Esophagus squamous epithelium (tissue), 5 donors: Measurements from ENCODE around the gene TMEM91. TPM values are rescaled to one million over a fixed set of nuclear protein-coding genes. Genes with fewer than 3 reads are reported as not detected.

Source experiments
- DNase-seq: peaks from one replicate; lab custom pipeline; 2025; lab: John Stamatoyannopoulos, UW
- H3K27ac ChIP-seq, 4 donors: fragments of 200-600 bp; sonication (generic); one replicate each; pipeline ENCODE4 v1.5.1; 2016 to 2019; ENCODE audit warnings: mild to moderate bottlenecking in 1 of 4
- H3K27me3 ChIP-seq, 4 donors: fragments of 200-600 bp; sonication (generic); 1 replicate in 3 of 4; 2 replicates in 1 of 4; pipeline versions ENCODE4 v1.5.1 to v1.6.0; 2017 to 2021; ENCODE audit warnings: antibody characterized with exemption in 1 of 4
- H3K36me3 ChIP-seq, 3 donors: fragments of 200-600 bp; sonication (generic); one replicate each; pipeline ENCODE4 v1.5.1; 2016 to 2019
- H3K4me1 ChIP-seq, 3 donors: fragments of 200-600 bp; sonication (generic); one replicate each; pipeline ENCODE4 v1.5.1; 2017 to 2019
- H3K4me3 ChIP-seq, 4 donors: fragments of 200-600 bp; sonication (generic); 1 replicate in 3 of 4; 2 replicates in 1 of 4; pipeline ENCODE4 v1.5.1; 2016 to 2019; ENCODE audit warnings: mild to moderate bottlenecking in 2 of 4, moderate library complexity in 1 of 4
- H3K9me3 ChIP-seq, 3 donors: fragments of 200-600 bp; sonication (generic); one replicate each; pipeline ENCODE4 v1.5.1; 2016 to 2019
- POLR2A ChIP-seq, 4 donors: fragments of 450-650 bp; IDR thresholded peaks; one replicate each; pipeline ENCODE4 v1.6.1; 2017; ENCODE audit warnings: antibody characterized with exemption in 4 of 4, mild to moderate bottlenecking in 4 of 4, moderate library complexity in 3 of 4
- WGBS, 2 donors: methylation state at CpG; one replicate each; pipeline ENCODE4 v1.1.5; 2018; 5-methylcytosine and 5-hydroxymethylcytosine counted together
- intact Hi-C: fragments of 100-400 bp; cut with DNase I; formaldehyde crosslinking; loops from one replicate; pipeline ENCODE4 v1.15.0; 2022
- total RNA-seq, 4 donors: library from RNA; depleted of rRNA; stranded (reverse); fragments of >200 nt; gene quantifications; one replicate each; pipeline ENCODE4 v1.1.0, GENCODE V29; 2016
- TF ChIP-seq, protein P1 (sequence below), 6 experiments: fragments of 450-650 bp in 4 of 6; fragments of 200-600 bp in 2 of 6; sonication (generic) in 2 of 6; IDR thresholded peaks; one replicate each; pipeline ENCODE4 v1.5.1; 2016 to 2019; ENCODE audit warnings: antibody characterized with exemption in 6 of 6, mild to moderate bottlenecking in 4 of 6, moderate library complexity in 4 of 6
- donor health status: DM: yes; HTN: yes; CAD: no.

TMEM91 gene
- total RNA-seq, 4 donors from 2014 or later, result 6.2 to 15.8 (median 9.3) TPM

DNA sequence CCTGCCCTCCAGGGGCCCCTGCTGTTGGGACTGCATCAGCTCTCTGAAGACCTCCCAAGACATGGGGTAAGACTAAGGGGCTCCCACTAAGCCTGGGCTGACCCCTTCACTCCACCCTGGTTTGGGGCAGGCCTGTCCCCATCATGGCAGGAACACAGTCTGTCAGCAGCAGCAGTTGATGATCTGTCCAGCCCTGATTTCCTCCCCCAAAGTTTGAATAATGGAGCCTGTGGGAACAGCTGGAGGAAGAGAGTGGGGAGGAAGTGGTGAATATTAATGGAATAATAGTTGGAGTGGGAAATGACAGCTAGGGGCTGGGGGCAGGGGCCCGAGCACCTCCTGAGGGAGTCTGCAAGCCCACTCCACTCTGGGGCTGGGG, 52.1 kb downstream of the TMEM91 start:
- intact Hi-C loops, result no loop called here
- no peaks in the 10 kb centered on the region for H3K9me3 ChIP-seq
- TF ChIP-seq, protein P1, sequence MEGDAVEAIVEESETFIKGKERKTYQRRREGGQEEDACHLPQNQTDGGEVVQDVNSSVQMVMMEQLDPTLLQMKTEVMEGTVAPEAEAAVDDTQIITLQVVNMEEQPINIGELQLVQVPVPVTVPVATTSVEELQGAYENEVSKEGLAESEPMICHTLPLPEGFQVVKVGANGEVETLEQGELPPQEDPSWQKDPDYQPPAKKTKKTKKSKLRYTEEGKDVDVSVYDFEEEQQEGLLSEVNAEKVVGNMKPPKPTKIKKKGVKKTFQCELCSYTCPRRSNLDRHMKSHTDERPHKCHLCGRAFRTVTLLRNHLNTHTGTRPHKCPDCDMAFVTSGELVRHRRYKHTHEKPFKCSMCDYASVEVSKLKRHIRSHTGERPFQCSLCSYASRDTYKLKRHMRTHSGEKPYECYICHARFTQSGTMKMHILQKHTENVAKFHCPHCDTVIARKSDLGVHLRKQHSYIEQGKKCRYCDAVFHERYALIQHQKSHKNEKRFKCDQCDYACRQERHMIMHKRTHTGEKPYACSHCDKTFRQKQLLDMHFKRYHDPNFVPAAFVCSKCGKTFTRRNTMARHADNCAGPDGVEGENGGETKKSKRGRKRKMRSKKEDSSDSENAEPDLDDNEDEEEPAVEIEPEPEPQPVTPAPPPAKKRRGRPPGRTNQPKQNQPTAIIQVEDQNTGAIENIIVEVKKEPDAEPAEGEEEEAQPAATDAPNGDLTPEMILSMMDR (IDR thresholded peaks at IDR 0.05), result no peak
- TF ChIP-seq POLR2A (IDR thresholded peaks at IDR 0.05), result no peak
- WGBS, 2 donors, result 60 to 100% methylated on average over 1 of the region's 1 CpG
- H3K27ac ChIP-seq, result peak overlapping the region; percentile 92 to 97 (median 96)
- no peaks in the 10 kb centered on the region for H3K27me3 ChIP-seq
- peaks cover 32 to 56% (median 37%) of the 10 kb centered on the region in 3 donors for H3K4me1 ChIP-seq
- H3K36me3 ChIP-seq, result peaks cover 16 to 68% (median 36%) of the 10 kb centered on the region in 3 donors
- no peak for DNase-seq
- peak overlapping the region; percentile 60 to 71 (median 66) for H3K4me3 ChIP-seq

DNA sequence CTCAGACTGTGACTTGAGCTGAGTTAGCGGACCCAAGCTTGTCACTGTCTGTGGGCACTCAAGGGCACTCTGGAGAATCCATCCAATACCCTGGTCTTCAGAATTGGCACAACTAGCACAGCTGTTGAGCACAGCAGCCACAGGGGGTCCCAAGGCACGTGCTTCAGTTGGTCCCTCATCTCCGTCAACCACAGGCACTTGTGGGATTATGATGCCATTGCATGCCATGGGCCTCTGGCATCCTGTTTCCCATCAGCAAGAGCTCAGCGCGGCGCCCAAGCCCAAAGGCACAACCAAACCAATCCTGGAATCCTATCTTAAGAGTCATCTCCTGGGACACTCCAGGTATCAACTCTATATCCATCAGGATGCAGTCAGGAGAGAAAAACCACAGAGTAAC, 54.6 kb downstream of the TMEM91 start:
- intact Hi-C loops, result no loop called here
- no peaks in the 10 kb centered on the region for H3K9me3 ChIP-seq
- DNase-seq, result no peak
- H3K36me3 ChIP-seq, result peaks cover 9 to 66% (median 17%) of the 10 kb centered on the region in 3 donors
- H3K4me1 ChIP-seq, result peaks cover 20 to 34% (median 23%) of the 10 kb centered on the region in 3 donors
- no peak overlapping the region for H3K27ac ChIP-seq
- WGBS, 2 donors, result 69 to 87% methylated on average over 3 to 6 of the region's 6 CpGs
- TF ChIP-seq, protein P1 (IDR thresholded peaks at IDR 0.05), result no peak
- TF ChIP-seq POLR2A (IDR thresholded peaks at IDR 0.05), result no peak
- H3K27me3 ChIP-seq, result no peaks in the 10 kb centered on the region
- H3K4me3 ChIP-seq, result no peak overlapping the region

DNA sequence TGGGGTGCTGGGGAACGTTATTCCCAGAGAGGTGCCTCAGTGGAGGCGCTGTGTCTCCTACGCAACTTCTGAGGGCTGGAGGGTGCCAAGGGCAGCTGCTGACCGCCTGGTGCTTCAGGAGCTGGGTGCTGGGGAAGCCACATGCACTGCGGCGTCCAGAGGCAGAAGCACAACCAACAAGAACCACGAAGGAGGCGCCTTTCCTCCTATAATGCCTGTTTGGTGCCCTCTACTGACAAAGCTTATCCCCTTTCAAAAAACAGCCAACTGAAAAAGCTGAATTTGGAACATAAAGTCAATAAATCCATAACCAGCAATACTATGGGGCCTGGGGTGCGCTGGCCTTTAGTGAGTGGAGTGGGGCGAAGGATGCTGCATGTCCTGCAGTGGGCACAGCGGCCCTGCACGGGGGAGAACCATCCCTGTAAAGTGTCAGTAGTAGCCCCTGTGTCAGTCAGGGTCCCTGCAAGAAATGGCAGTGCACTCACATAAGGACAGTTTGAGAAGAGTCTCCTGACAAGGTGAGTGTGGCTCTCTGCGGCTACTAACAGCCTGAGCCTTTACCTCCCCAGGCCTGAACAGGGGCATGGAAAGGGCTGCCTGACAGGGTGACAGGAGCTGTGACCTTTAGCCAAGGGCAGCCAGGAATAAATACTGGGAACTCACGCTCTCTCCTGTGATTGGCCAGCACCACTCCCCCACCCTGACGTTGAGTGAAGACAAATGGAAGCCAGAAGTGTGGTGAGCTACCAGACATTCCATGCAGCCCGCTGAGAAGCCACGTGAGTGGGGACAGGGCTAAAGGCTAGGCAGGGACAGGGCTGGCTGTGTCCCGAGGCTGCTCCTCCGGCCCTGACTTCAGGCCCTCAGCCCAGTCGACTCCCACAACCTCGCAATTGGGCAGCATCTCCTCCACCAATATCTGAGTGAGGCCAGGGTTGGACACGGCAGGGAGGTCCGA, 55.4 kb downstream of the TMEM91 start:
- intact Hi-C loops, result no loop called here
- TF ChIP-seq, protein P1 (IDR thresholded peaks at IDR 0.05), result peak in 4 of 6 experiments; percentile 13 to 46 (median 16)
- TF ChIP-seq POLR2A (IDR thresholded peaks at IDR 0.05), result no peak
- Histone ChIP-seq H3K36me3 (peaks cover 7 to 67% (median 17%) of the 10 kb centered on the region in 3 donors), H3K27ac (no peak overlapping the region), H3K9me3 (no peaks in the 10 kb centered on the region), H3K4me1 (peaks cover 12 to 26% (median 17%) of the 10 kb centered on the region in 3 donors), H3K4me3 (no peak overlapping the region), H3K27me3 (no peaks in the 10 kb centered on the region)
- DNase-seq, result no peak
- 74% methylated on average over 20 to 21 of the region's 23 CpGs for WGBS, 2 donors

DNA sequence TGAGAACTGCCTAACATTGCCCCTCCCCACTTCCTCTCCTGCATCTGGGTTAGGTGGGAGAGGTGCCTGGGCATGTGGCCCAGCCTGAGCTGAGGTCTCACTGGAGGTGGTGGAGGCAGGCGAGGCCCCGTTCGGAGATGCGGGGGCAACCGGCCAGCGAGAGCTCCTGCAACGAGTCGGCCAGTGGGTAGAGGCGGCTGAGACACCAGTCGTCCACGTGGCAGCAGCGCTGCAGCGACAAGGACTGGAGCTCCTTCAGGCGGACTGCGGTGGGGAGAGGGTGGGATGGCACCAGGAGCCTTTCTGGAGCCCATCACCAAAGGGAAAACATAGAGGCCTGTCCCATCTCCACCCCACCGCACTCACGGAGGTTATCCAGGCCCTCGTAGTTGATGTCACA, 56.8 kb downstream of the TMEM91 start:
- Histone ChIP-seq H3K4me3 (no peak overlapping the region), H3K36me3 (peaks cover 7 to 81% (median 17%) of the 10 kb centered on the region in 3 donors), H3K27ac (no peak overlapping the region), H3K4me1 (peaks cover 8 to 15% (median 9%) of the 10 kb centered on the region in 3 donors), H3K9me3 (no peaks in the 10 kb centered on the region), H3K27me3 (no peaks in the 10 kb centered on the region)
- no peak for DNase-seq
- TF ChIP-seq, protein P1 (IDR thresholded peaks at IDR 0.05), result no peak
- no peak for TF ChIP-seq POLR2A (IDR thresholded peaks at IDR 0.05)
- intact Hi-C loops, result no loop called here
- 89% methylated on average over 17 of the region's 18 CpGs; no CpG with 5 or more reads in 1 of the 2 donors for WGBS, 2 donors

Other genes starting within 250 kb of the TMEM91 start
- gene CYP2S1, start 183.3 kb upstream of the TMEM91 start, total RNA-seq, result 10 to 100 TPM; 12.4 to 20.3 (median 15.2) TPM
- 10 to 100 TPM in 2 of 4 donors, 1 to 10 TPM in 2; 5.3 to 40.2 (median 17.3) TPM for gene AXL, start 157.3 kb upstream of the TMEM91 start, total RNA-seq
- 100 to 1,000 TPM in 3 of 4 donors, 10 to 100 TPM in 1; 98.1 to 127 (median 113) TPM for gene HNRNPUL1, start 112.2 kb upstream of the TMEM91 start, total RNA-seq
- gene CCDC97, start 66.4 kb upstream of the TMEM91 start, total RNA-seq, result 10 to 100 TPM in 3 of 4 donors, 1 to 10 TPM in 1; 9.4 to 19.5 (median 14.7) TPM
- gene TGFB1, start 22.6 kb upstream of the TMEM91 start, total RNA-seq, result 10 to 100 TPM; 13.6 to 36.2 (median 31.9) TPM
- 1 to 10 TPM; 2.5 to 4.6 (median 3.7) TPM for gene B9D2, start 12.4 kb upstream of the TMEM91 start, total RNA-seq
- 10 to 100 TPM; 22.4 to 37.0 (median 28.6) TPM for gene EXOSC5, start 20.8 kb downstream of the TMEM91 start, total RNA-seq
- gene BCKDHA, start 21.3 kb downstream of the TMEM91 start, total RNA-seq, result 10 to 100 TPM; 55.1 to 87.2 (median 58.6) TPM
- gene B3GNT8, start 50.8 kb downstream of the TMEM91 start, total RNA-seq, result 10 to 100 TPM; 11.6 to 84.4 (median 35.3) TPM
- gene DMAC2, start 63.4 kb downstream of the TMEM91 start, total RNA-seq, result 10 to 100 TPM; 25.1 to 41.4 (median 35.7) TPM
- gene ERICH4, start 66.6 kb downstream of the TMEM91 start, total RNA-seq, result not detected
- 1 to 10 TPM in 1 of 4 donors, under 1 TPM in 1, not detected in 2; 0.57 to 3.7 TPM for gene CEACAM21, start 199.6 kb downstream of the TMEM91 start, total RNA-seq